Keratinocyte (primary cell): ENCODE measurements around the gene BLZF1. TPM values are rescaled to one million over a fixed set of nuclear protein-coding genes. Genes with fewer than 3 reads are reported as not detected.

ENCODE experiments used
- DNase-seq: peaks from one replicate; pipeline ENCODE4 v3.0.0-alpha.2; 2011; ENCODE audit warnings: low read depth, missing footprints, low spot score
- FAIRE-seq: peaks from 2 replicates; lab custom pipeline; 2011; peaks lifted over from hg19 to GRCh38; lab: Jason Lieb, UNC
- H2AFZ ChIP-seq: 2 replicates; pipeline ENCODE4 v1.6.0; 2012; ENCODE audit warnings: low read length, control low read depth, inconsistent platforms; ENCODE audit not compliant: control insufficient read depth
- H3K27ac ChIP-seq: 2 replicates; pipeline ENCODE4 v1.5.1; 2011; ENCODE audit warnings: low read length; ENCODE audit not compliant: control insufficient read depth, insufficient read depth
- H3K27me3 ChIP-seq: 3 replicates; pipeline ENCODE4 v1.6.0; 2011; ENCODE audit warnings: low read length; ENCODE audit not compliant: control insufficient read depth, insufficient read depth; ENCODE audit errors: extremely low read depth
- H3K36me3 ChIP-seq, 2 experiments: 2 replicates in 1 of 2; 3 replicates in 1 of 2; pipeline ENCODE4 v1.5.1; 2011; ENCODE audit warnings: low read length in 2 of 2, mild to moderate bottlenecking in 1 of 2; ENCODE audit not compliant: control insufficient read depth in 2 of 2, insufficient read depth in 2 of 2; ENCODE audit errors: extremely low read depth in 1 of 2
- H3K4me1 ChIP-seq: 3 replicates; pipeline ENCODE4 v1.5.1; 2011; ENCODE audit warnings: low read length; ENCODE audit not compliant: control insufficient read depth, insufficient read depth; ENCODE audit errors: extremely low read depth
- H3K4me2 ChIP-seq: 3 replicates; pipeline ENCODE4 v1.6.0; 2011; ENCODE audit warnings: low read depth, low read length; ENCODE audit not compliant: control insufficient read depth, insufficient read depth; ENCODE audit errors: extremely low read depth
- H3K4me3 ChIP-seq, 3 experiments: fragments of 200-600 bp in 1 of 3; sonication (generic) in 1 of 3; 2 replicates in 2 of 3; 3 replicates in 1 of 3; pipeline ENCODE4 v1.5.1; 2011 to 2016; ENCODE audit warnings: low read length in 3 of 3, mild to moderate bottlenecking in 3 of 3, control low read depth in 2 of 3, inconsistent platforms in 1 of 3, low read depth in 1 of 3, mixed read lengths in 1 of 3, mixed run types in 1 of 3, moderate library complexity in 1 of 3; ENCODE audit not compliant: control insufficient read depth in 2 of 3, insufficient read depth in 2 of 3; ENCODE audit errors: extremely low read depth in 1 of 3
- H3K79me2 ChIP-seq: 2 replicates; pipeline ENCODE4 v1.6.0; 2012; ENCODE audit warnings: low read length; ENCODE audit not compliant: control insufficient read depth, insufficient read depth
- H3K9ac ChIP-seq: 3 replicates; pipeline ENCODE4 v1.6.0; 2011; ENCODE audit warnings: low read length; ENCODE audit not compliant: control insufficient read depth, insufficient read depth; ENCODE audit errors: extremely low read depth
- H3K9me1 ChIP-seq: 3 replicates; pipeline ENCODE4 v1.6.0; 2011; ENCODE audit warnings: low read length; ENCODE audit not compliant: control insufficient read depth, insufficient read depth; ENCODE audit errors: extremely low read depth
- H3K9me3 ChIP-seq: 2 replicates; pipeline ENCODE4 v1.5.1; 2012; ENCODE audit warnings: low read depth, low read length; ENCODE audit not compliant: control insufficient read depth
- H4K20me1 ChIP-seq: 3 replicates; pipeline ENCODE4 v1.6.0; 2011; ENCODE audit warnings: low read length; ENCODE audit not compliant: control insufficient read depth, insufficient read depth; ENCODE audit errors: extremely low read depth
- CTCF ChIP-seq, 3 experiments: IDR thresholded peaks in 1 of 3; conservative IDR thresholded peaks in 1 of 3; optimal IDR thresholded peaks in 1 of 3; 2 replicates in 2 of 3; 3 replicates in 1 of 3; pipeline versions ENCODE3 to v1.5.1; 2011; ENCODE audit warnings: low read length in 3 of 3, mild to moderate bottlenecking in 3 of 3, moderate library complexity in 2 of 3, control low read depth in 1 of 3, inconsistent platforms in 1 of 3; ENCODE audit not compliant: insufficient read depth in 2 of 3; ENCODE audit errors: extremely low read depth in 1 of 3
- EZH2 ChIP-seq: IDR thresholded peaks from one replicate; pipeline ENCODE4 v1.6.1; 2012; ENCODE audit warnings: inconsistent platforms, mild to moderate bottlenecking, low read length, moderate library complexity
- dilution Hi-C: fragments of 300-500 bp; cut with MboI; formaldehyde crosslinking; loops from one replicate; pipeline ENCODE4 v1.7.0; 2020; ENCODE audit warnings: low sequenced_read_pairs; ENCODE audit not compliant: extremely low pct_ligation_motif_present
- polyA plus RNA-seq, 5 experiments: library from polyadenylated mRNA; depleted of rRNA in 3 of 5; stranded (reverse) in 3 of 5; stranded (forward) in 1 of 5; unstranded in 1 of 5; fragments of >200 nt; gene quantifications; 1 replicate in 1 of 5; 2 replicates in 3 of 5; 3 replicates in 1 of 5; pipeline versions ENCODE4 v1.2.1 to v1.2.3, GENCODE V29; 2011 to 2012; ENCODE audit warnings: missing spikeins in 2 of 5, low read depth in 1 of 5, low replicate concordance in 1 of 5

The BLZF1 gene
- polyA plus RNA-seq, 1 donor (not counting 4 experiments of a cell fraction or from before 2014, with no cell fraction given): 50.9 TPM

GRCh38 chr1:169426174-169426705 is 58.2 kb downstream of the BLZF1 start:
- H4K20me1 ChIP-seq: no peaks in the 10 kb centered on the region
- no peaks in the 10 kb centered on the region for H3K9me3 ChIP-seq
- no peak overlapping the region for H3K9ac ChIP-seq
- DNase-seq: no peak
- H3K27me3 ChIP-seq: peaks cover 35% of the 10 kb centered on the region
- no peak overlapping the region for H3K27ac ChIP-seq
- TF ChIP-seq EZH2: no peak
- no peak for TF ChIP-seq CTCF (optimal IDR thresholded peaks at IDR 0.05 in 1 of 3, IDR thresholded peaks at IDR 0.05 in 1 of 3, conservative IDR thresholded peaks at IDR 0.05 in 1 of 3; ENCODE audit: extremely low read depth in 1 of 3, insufficient read depth in 2 of 3, low read length in 3 of 3)
- no peak for FAIRE-seq
- no peaks in the 10 kb centered on the region for H3K79me2 ChIP-seq
- H3K4me2 ChIP-seq: no peak overlapping the region
- no peaks in the 10 kb centered on the region for H3K36me3 ChIP-seq
- no peaks in the 10 kb centered on the region for H3K9me1 ChIP-seq
- H3K4me3 ChIP-seq: no peak overlapping the region
- dilution Hi-C loops: no loop called here
- H2AFZ ChIP-seq: no peak overlapping the region
- peaks cover 2% of the 10 kb centered on the region for H3K4me1 ChIP-seq

DNA sequence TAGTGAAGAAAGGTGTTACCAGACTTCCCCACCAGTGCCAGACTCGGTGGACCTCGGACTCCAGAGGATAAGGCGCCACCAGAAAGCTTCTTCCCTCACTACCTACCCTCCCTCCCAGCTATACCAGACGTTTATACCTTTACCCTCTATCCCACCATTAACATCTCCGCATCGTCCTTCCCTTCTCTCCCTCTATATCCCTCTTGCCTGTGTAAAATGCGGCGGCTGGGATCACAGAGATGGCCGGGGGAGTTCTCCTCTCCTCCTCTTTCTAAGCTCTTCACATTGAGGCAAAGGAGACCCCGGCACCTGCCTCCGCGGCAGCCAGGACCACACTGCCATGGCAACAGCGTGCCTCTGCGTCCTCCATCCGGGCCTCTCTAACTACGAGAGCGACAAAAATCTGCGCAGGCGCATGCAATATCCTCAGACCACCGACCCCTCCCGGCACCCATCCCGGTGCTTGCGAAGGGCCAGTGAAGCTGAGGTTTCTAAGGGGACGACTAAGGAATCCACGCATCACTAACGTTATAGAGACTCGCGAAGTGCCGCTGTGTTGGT is 59.2 kb downstream of the BLZF1 start, which contains the start of gene CCDC181:
TSS of gene CCDC181 (minus strand) at position 394 of the 561 bp plus-strand sequence. CDS start 2,547 bp downstream, outside the sequence.
- H3K36me3 ChIP-seq: no peaks in the 10 kb centered on the region
- peaks cover 31% of the 10 kb centered on the region for H3K27me3 ChIP-seq
- TF ChIP-seq CTCF (optimal IDR thresholded peaks at IDR 0.05 in 1 of 3, IDR thresholded peaks at IDR 0.05 in 1 of 3, conservative IDR thresholded peaks at IDR 0.05 in 1 of 3; ENCODE audit: extremely low read depth in 1 of 3, insufficient read depth in 2 of 3, low read length in 3 of 3) (no peak), EZH2 (peak; percentile 70)
- H3K4me3 ChIP-seq: peak within 1 kb of the TSS in 2 of 3 experiments; percentile 53 to 54
- dilution Hi-C loops: no loop called here
- H3K27ac ChIP-seq: no peak within 1 kb of the TSS
- no peaks in the 10 kb centered on the region for H4K20me1 ChIP-seq
- no peak for DNase-seq
- FAIRE-seq: no peak
- H3K9ac ChIP-seq: no peak within 1 kb of the TSS
- H3K9me3 ChIP-seq: no peaks in the 10 kb centered on the region
- peaks cover 2% of the 10 kb centered on the region for H3K4me1 ChIP-seq
- peak within 1 kb of the TSS; percentile 41 for H2AFZ ChIP-seq
- no peaks in the 10 kb centered on the region for H3K79me2 ChIP-seq
- H3K4me2 ChIP-seq: peak within 1 kb of the TSS; percentile 61
- H3K9me1 ChIP-seq: no peaks in the 10 kb centered on the region

Other genes starting within 250 kb of the BLZF1 start
- gene NME7, start 398 bp upstream of the BLZF1 start, polyA plus RNA-seq: 22.3 to 52.9 TPM (median 26.8 TPM) in 3 replicates
- gene CCDC181, start 59.3 kb downstream of the BLZF1 start, polyA plus RNA-seq: not detected in 3 replicates
- gene SLC19A2, start 117.7 kb downstream of the BLZF1 start, polyA plus RNA-seq: 6.8 to 12.4 TPM (median 11.9 TPM) in 3 replicates
- gene F5, start 218.3 kb downstream of the BLZF1 start, polyA plus RNA-seq: 0.01 TPM in 1 of 3 replicates, not detected in the others